ENCODE results near the gene KRT76. TPM values are rescaled to one million over a fixed set of nuclear protein-coding genes. Genes with fewer than 3 reads are reported as not detected.

Gene KRT76
- total RNA-seq: not detected

DNA sequence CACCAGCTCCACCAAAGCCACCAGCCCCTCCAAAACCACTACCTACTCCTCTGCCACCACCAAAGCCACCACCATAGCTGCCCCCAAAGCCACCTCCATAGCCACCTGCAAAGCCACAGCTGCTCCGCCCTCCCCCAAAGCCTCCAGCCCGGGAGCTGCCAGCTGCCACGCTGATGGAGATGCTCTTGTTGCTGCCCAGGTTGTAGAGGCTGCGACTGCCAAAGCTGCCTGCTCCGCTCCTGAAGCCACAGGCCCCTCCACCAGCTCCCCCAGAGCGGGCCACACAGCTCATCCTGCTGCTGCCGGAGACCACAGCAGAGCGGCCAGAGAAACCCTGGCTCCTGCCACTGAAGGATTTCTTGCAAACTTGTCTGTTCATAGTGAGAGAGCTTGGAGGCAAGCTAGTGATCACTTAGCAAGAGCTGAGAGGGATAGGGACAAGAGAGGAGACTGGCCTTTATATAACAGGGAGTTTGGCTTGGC is at the start of gene KRT76:
Gene KRT76 (minus strand): TSS at position 433 of the 483 bp plus-strand sequence. CDS start 54 bp downstream, at position 379.
- Histone ChIP-seq H3K9me3 (no peaks in the 10 kb centered on the region), H3K27me3 (peaks cover 0 to 23% (median 0%) of the 10 kb centered on the region in 4 donors), H3K27ac (replicated peaks in 1 of 4) (no peak within 1 kb of the TSS), H3K4me3 (no peak within 1 kb of the TSS), H3K4me1 (no peaks in the 10 kb centered on the region), H3K36me3 (no peaks in the 10 kb centered on the region)
- no peak for TF ChIP-seq EP300 (IDR thresholded peaks at IDR 0.05)
- TF ChIP-seq POLR2A (IDR thresholded peaks at IDR 0.05; ENCODE audit: low read depth): no peak
- no peak for TF ChIP-seq CTCF (IDR thresholded peaks at IDR 0.05)
- TF ChIP-seq POLR2AphosphoS5 (IDR thresholded peaks at IDR 0.05): no peak
- WGBS: 89% methylated on average over 7 of the region's 8 CpGs
- intact Hi-C loops (cut with DNase I): no loop called here
- no peak for DNase-seq (ENCODE audit: extremely low spot score)

DNA sequence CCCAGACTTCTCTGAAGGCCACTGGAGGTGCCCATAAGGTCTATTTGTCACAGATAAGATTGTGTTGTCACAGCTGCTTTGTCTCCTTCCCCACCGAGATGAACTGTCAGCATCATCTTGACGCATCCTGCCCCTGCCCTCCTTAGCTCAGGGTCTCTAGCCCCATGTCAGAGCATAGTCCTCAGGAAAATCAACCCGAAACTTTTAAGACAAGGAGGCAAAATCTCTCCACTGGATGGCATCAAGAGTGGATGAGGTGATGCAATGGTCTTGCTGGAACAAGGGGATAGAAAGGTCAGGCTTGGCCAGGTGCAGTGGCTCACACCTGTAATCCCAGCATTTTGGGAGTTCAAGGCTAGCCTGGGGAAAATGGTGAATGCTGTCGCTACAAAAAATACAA is 48.8 kb upstream of the KRT76 start:
- H3K4me3 ChIP-seq: no peak overlapping the region
- H3K27me3 ChIP-seq: no peaks in the 10 kb centered on the region
- no peak for DNase-seq (ENCODE audit: extremely low spot score)
- no peaks in the 10 kb centered on the region for H3K9me3 ChIP-seq
- H3K4me1 ChIP-seq: peaks cover 0 to 8% (median 4%) of the 10 kb centered on the region in 4 donors
- H3K36me3 ChIP-seq: no peaks in the 10 kb centered on the region
- intact Hi-C loops (cut with DNase I): no loop called here
- no peak overlapping the region for H3K27ac ChIP-seq (replicated peaks in 1 of 4)
- WGBS: 82% methylated on average over 4 of the region's 4 CpGs
- TF ChIP-seq POLR2A (IDR thresholded peaks at IDR 0.05; ENCODE audit: low read depth) (no peak), EP300 (IDR thresholded peaks at IDR 0.05) (no peak), POLR2AphosphoS5 (IDR thresholded peaks at IDR 0.05) (no peak), CTCF (IDR thresholded peaks at IDR 0.05) (no peak)

- Histone ChIP-seq H3K9me3 (no peaks in the 10 kb centered on the region), H3K27me3 (peaks cover 0 to 7% (median 0%) of the 10 kb centered on the region in 4 donors), H3K4me1 (peaks cover 0 to 8% (median 4%) of the 10 kb centered on the region in 4 donors), H3K4me3 (no peak overlapping the region), H3K36me3 (no peaks in the 10 kb centered on the region), H3K27ac (replicated peaks in 1 of 4) (no peak overlapping the region)
- no peak for DNase-seq (ENCODE audit: extremely low spot score)
- WGBS: 89% methylated on average over 5 of the region's 5 CpGs
- intact Hi-C loops (cut with DNase I): no loop called here
- TF ChIP-seq POLR2A (IDR thresholded peaks at IDR 0.05; ENCODE audit: low read depth) (no peak), CTCF (IDR thresholded peaks at IDR 0.05) (no peak), EP300 (IDR thresholded peaks at IDR 0.05) (no peak), POLR2AphosphoS5 (IDR thresholded peaks at IDR 0.05) (no peak)
Measured at GRCh38 chr12:52824741-52825410, 47.7 kb upstream of the KRT76 start.

GRCh38 chr12:52823761-52824450 is 46.8 kb upstream of the KRT76 start:
- no peak overlapping the region for H3K4me3 ChIP-seq
- intact Hi-C loops (cut with DNase I): no loop called here
- peaks cover 0 to 15% (median 0%) of the 10 kb centered on the region in 4 donors for H3K27me3 ChIP-seq
- peaks cover 0 to 8% (median 4%) of the 10 kb centered on the region in 4 donors for H3K4me1 ChIP-seq
- no peaks in the 10 kb centered on the region for H3K36me3 ChIP-seq
- no peaks in the 10 kb centered on the region for H3K9me3 ChIP-seq
- H3K27ac ChIP-seq (replicated peaks in 1 of 4): no peak overlapping the region
- TF ChIP-seq CTCF (IDR thresholded peaks at IDR 0.05): no peak
- no peak for TF ChIP-seq EP300 (IDR thresholded peaks at IDR 0.05)
- no peak for TF ChIP-seq POLR2A (IDR thresholded peaks at IDR 0.05; ENCODE audit: low read depth)
- no peak for TF ChIP-seq POLR2AphosphoS5 (IDR thresholded peaks at IDR 0.05)
- 77% methylated on average over 2 of the region's 15 CpGs for WGBS
- DNase-seq (ENCODE audit: extremely low spot score): no peak

All from esophagus muscularis mucosa (tissue), 4 donors.